DND-41 (cell line): ENCODE results near the gene DCLK1.

Source experiments
- CTCF ChIP-seq: IDR thresholded peaks from 2 replicates; pipeline ENCODE4 v1.5.1; 2012; ENCODE audit warnings: borderline replicate concordance, low read length, moderate library complexity, mild to moderate bottlenecking; ENCODE audit not compliant: poor library complexity, severe bottlenecking; ENCODE audit errors: extremely low read depth
- EZH2 ChIP-seq: IDR thresholded peaks from 3 replicates; pipeline ENCODE4 v1.6.1; 2012; ENCODE audit warnings: borderline replicate concordance, low read depth, mild to moderate bottlenecking, moderate library complexity, low read length, inconsistent platforms; ENCODE audit not compliant: severe bottlenecking

- TF ChIP-seq CTCF (no peak), EZH2 (no peak)
Measured at GRCh38 chr13:36135876-36136275, 4.7 kb upstream of the DCLK1 start.
